Endometrium (tissue), 2 donors: ENCODE data around the gene TFEC.

ENCODE experiments used
- FAIRE-seq: peaks from 2 replicates; lab custom pipeline; 2012; peaks lifted over from hg19 to GRCh38; lab: Jason Lieb, UNC
- donor health status: control.
- donor health status: control.

The TFEC gene

GRCh38 chr7:115924411-115924810 lies 106.2 kb downstream of the TFEC start:
- FAIRE-seq = no peak

- FAIRE-seq = no peak
Measured at GRCh38 chr7:115920367-115920766, 110.2 kb downstream of the TFEC start.

- no peak for FAIRE-seq
Measured at GRCh38 chr7:115914951-115915350, 115.6 kb downstream of the TFEC start.

- FAIRE-seq = no peak
Measured at GRCh38 chr7:115911465-115911864, 119.1 kb downstream of the TFEC start.

- FAIRE-seq = peak; percentile 51
Measured at GRCh38 chr7:115910541-115911164, 119.9 kb downstream of the TFEC start.

- no peak for FAIRE-seq
Measured at GRCh38 chr7:115906731-115907130, 123.8 kb downstream of the TFEC start.

GRCh38 chr7:115889669-115889984 lies 140.9 kb downstream of the TFEC start:
- no peak for FAIRE-seq

GRCh38 chr7:115888981-115889668 lies 141.4 kb downstream of the TFEC start:
- no peak for FAIRE-seq

- FAIRE-seq = no peak
Measured at GRCh38 chr7:115885550-115885949, 145.0 kb downstream of the TFEC start.
